Right lobe of liver (tissue), 4 donors: Measurements from ENCODE around the gene MAP2K4.

Experiments
- POLR2A ChIP-seq: fragments of 450-650 bp; IDR thresholded peaks from one replicate; pipeline ENCODE4 v1.6.1; 2017; ENCODE audit warnings: antibody characterized with exemption, mild to moderate bottlenecking
- TF ChIP-seq, protein P1 (sequence below), 4 donors: fragments of 200-600 bp in 3 of 4; fragments of 450-650 bp in 1 of 4; IDR thresholded peaks; one replicate each; pipeline versions ENCODE4 v1.5.1 to v1.8.0; 2016 to 2022; ENCODE audit warnings: antibody characterized with exemption in 4 of 4, mild to moderate bottlenecking in 2 of 4
- donor health status: DM: no; HTN: no; CAD: no.
- donor health status: DM: no; HTN: no; CAD: no.
- donor health status: DM: no; HTN: yes; CAD: no.

DNA sequence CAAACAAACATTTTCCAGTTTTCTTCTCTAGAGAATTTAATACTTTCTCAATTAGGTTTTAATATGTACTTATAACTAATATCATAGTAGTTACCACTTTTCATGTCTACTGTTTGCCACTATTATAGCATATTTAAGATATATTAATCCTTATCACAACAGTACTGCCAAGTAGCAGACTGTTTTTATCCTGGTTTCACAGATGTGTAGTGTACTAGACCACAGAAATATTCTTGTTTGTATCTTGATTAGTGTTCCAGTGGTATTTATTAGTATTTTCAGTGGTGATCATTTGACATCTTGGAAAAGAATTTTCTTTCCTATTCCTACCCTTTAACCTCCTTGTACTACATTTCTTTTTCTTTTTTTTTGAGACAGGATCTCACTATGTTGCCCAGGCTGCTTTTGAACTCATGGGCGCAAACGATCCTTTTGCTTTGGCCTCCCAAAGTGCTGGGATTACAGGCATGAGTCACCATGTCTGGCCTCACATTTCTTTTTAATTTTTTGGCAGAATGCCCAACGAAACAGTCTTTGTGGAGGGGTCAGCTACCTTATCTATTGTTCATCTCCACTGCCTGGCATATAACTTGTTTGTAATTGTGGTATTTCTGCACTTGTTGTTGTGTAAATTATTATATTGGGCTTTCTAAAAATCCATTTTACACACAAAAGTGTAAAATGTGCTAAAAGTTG is 27.2 kb downstream of the MAP2K4 start:
- no peak for TF ChIP-seq POLR2A
- TF ChIP-seq, protein P1, sequence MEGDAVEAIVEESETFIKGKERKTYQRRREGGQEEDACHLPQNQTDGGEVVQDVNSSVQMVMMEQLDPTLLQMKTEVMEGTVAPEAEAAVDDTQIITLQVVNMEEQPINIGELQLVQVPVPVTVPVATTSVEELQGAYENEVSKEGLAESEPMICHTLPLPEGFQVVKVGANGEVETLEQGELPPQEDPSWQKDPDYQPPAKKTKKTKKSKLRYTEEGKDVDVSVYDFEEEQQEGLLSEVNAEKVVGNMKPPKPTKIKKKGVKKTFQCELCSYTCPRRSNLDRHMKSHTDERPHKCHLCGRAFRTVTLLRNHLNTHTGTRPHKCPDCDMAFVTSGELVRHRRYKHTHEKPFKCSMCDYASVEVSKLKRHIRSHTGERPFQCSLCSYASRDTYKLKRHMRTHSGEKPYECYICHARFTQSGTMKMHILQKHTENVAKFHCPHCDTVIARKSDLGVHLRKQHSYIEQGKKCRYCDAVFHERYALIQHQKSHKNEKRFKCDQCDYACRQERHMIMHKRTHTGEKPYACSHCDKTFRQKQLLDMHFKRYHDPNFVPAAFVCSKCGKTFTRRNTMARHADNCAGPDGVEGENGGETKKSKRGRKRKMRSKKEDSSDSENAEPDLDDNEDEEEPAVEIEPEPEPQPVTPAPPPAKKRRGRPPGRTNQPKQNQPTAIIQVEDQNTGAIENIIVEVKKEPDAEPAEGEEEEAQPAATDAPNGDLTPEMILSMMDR (IDR thresholded peaks at IDR 0.05), result no peak
